ENCODE results near the gene KCNJ3.

GRCh38 chr2:154850532-154850931, 152.0 kb downstream of the KCNJ3 start:
- TF ChIP-seq CTCF (IDR thresholded peaks at IDR 0.05) (no peak), POLR2A (IDR thresholded peaks at IDR 0.05) (no peak)
